Neural progenitor cell (in vitro differentiated cells): ENCODE measurements around the gene AARS2. TPM values are rescaled to one million over a fixed set of nuclear protein-coding genes. Genes with fewer than 3 reads are reported as not detected.

Experiments
- DNase-seq: peaks from one replicate; pipeline ENCODE4 v3.0.0-alpha.2; 2016; ENCODE audit warnings: low spot score
- H2AFZ ChIP-seq: fragments of 200-600 bp; sonication (generic); replicated peaks from 2 replicates; pipeline ENCODE4 v1.6.1; 2016; ENCODE audit warnings: antibody characterized with exemption
- H3F3A ChIP-seq: fragments of 200-600 bp; sonication (generic); 2 replicates; pipeline ENCODE4 v1.6.1; 2016; ENCODE audit warnings: antibody characterized with exemption, low read depth
- H3K27ac ChIP-seq: fragments of 200-600 bp; sonication (generic); 2 replicates; pipeline ENCODE4 v1.5.1; 2016; ENCODE audit warnings: mild to moderate bottlenecking
- H3K27me3 ChIP-seq: fragments of 200-600 bp; sonication (generic); 2 replicates; pipeline ENCODE4 v1.6.1; 2016; ENCODE audit warnings: mild to moderate bottlenecking, moderate library complexity
- H3K36me3 ChIP-seq: fragments of 200-600 bp; sonication (generic); 2 replicates; pipeline ENCODE4 v1.5.1; 2016
- H3K4me1 ChIP-seq: fragments of 200-600 bp; sonication (generic); 2 replicates; pipeline ENCODE4 v1.6.1; 2016; ENCODE audit warnings: mixed run types
- H3K4me2 ChIP-seq: fragments of 200-600 bp; sonication (generic); 2 replicates; pipeline ENCODE4 v1.6.1; 2016
- H3K4me3 ChIP-seq: fragments of 200-600 bp; sonication (generic); 2 replicates; pipeline ENCODE4 v1.5.1; 2016
- H3K79me2 ChIP-seq: fragments of 200-600 bp; sonication (generic); 2 replicates; pipeline ENCODE4 v1.6.1; 2016; ENCODE audit warnings: low read depth
- H3K9ac ChIP-seq: fragments of 200-600 bp; sonication (generic); 2 replicates; pipeline ENCODE4 v1.6.1; 2016
- H3K9me3 ChIP-seq: fragments of 200-600 bp; sonication (generic); 2 replicates; pipeline ENCODE4 v1.5.1; 2016; ENCODE audit warnings: low read depth
- H4K20me1 ChIP-seq: fragments of 200-600 bp; sonication (generic); 2 replicates; pipeline ENCODE4 v1.6.1; 2016; ENCODE audit warnings: low read depth
- H3K27ac Mint-ChIP-seq: 3 replicates; pipeline ENCODE4 v1.8.0; 2021; ENCODE audit warnings: mixed read lengths
- H3K27me3 Mint-ChIP-seq: 2 replicates; pipeline ENCODE4 v1.8.0; 2022; ENCODE audit warnings: low read depth, mild to moderate bottlenecking, inconsistent platforms, moderate library complexity, mixed read lengths; ENCODE audit not compliant: insufficient read depth
- H3K36me3 Mint-ChIP-seq: 3 replicates; pipeline ENCODE4 v1.8.0; 2021; ENCODE audit warnings: mixed read lengths
- H3K4me1 Mint-ChIP-seq: 3 replicates; pipeline ENCODE4 v1.8.0; 2021; ENCODE audit warnings: mixed read lengths
- H3K4me3 Mint-ChIP-seq: 3 replicates; pipeline ENCODE4 v1.8.0; 2021; ENCODE audit warnings: mild to moderate bottlenecking, moderate library complexity, mixed read lengths
- H3K9me3 Mint-ChIP-seq: 3 replicates; pipeline ENCODE4 v1.8.0; 2020; ENCODE audit warnings: mixed read lengths
- CTCF ChIP-seq: fragments of 200-600 bp; sonication (generic); IDR thresholded peaks from 2 replicates; pipeline ENCODE4 v1.5.1; 2017; ENCODE audit warnings: antibody characterized with exemption, mild to moderate bottlenecking
- EZH2 ChIP-seq: fragments of 200-600 bp; sonication (generic); IDR thresholded peaks from 2 replicates; pipeline ENCODE4 v1.6.1; 2017; ENCODE audit warnings: antibody characterized with exemption, mild to moderate bottlenecking, moderate library complexity
- EZH2phosphoT487 ChIP-seq: fragments of 200-600 bp; sonication (generic); IDR thresholded peaks from 2 replicates; pipeline ENCODE4 v1.6.1; 2017; ENCODE audit warnings: antibody characterized with exemption
- total RNA-seq: library from RNA; depleted of rRNA; stranded (reverse); fragments of >200 nt; gene quantifications from 2 replicates; pipeline ENCODE4 v1.2.3, GENCODE V29; 2015; ENCODE audit warnings: low replicate concordance

AARS2 gene
- total RNA-seq, 1 donor from 2014 or later, result 16.1 TPM

GRCh38 chr6:44263354-44264100 is 49.6 kb downstream of the AARS2 start:
- Mint-ChIP-seq H3K36me3 (no peaks in the 10 kb centered on the region), H3K4me1 (peaks cover 46% of the 10 kb centered on the region), H3K4me3 (peak overlapping the region; percentile 93), H3K27me3 (no peaks in the 10 kb centered on the region), H3K9me3 (no peaks in the 10 kb centered on the region), H3K27ac (no peak overlapping the region)
- H3K4me2 ChIP-seq, result peak overlapping the region; percentile 83
- H3K9ac ChIP-seq, result peak overlapping the region; percentile 3
- no peaks in the 10 kb centered on the region for H3K36me3 ChIP-seq
- no peak for DNase-seq
- H3K79me2 ChIP-seq, result peaks cover 14% of the 10 kb centered on the region
- H4K20me1 ChIP-seq, result peaks cover 10% of the 10 kb centered on the region
- TF ChIP-seq EZH2 (no peak), EZH2phosphoT487 (no peak), CTCF (no peak)
- no peak overlapping the region for H2AFZ ChIP-seq
- no peaks in the 10 kb centered on the region for H3K9me3 ChIP-seq
- H3F3A ChIP-seq, result peaks cover 12% of the 10 kb centered on the region
- H3K27me3 ChIP-seq, result no peaks in the 10 kb centered on the region
- no peak overlapping the region for H3K27ac ChIP-seq
- peak overlapping the region; percentile 73 for H3K4me3 ChIP-seq
- peaks cover 25% of the 10 kb centered on the region for H3K4me1 ChIP-seq

GRCh38 chr6:44262467-44263353 is 50.4 kb downstream of the AARS2 start:
- no peak overlapping the region for H3K27ac ChIP-seq
- no peaks in the 10 kb centered on the region for H3K36me3 ChIP-seq
- Mint-ChIP-seq H3K27ac (no peak overlapping the region), H3K4me3 (peak overlapping the region; percentile 93), H3K36me3 (no peaks in the 10 kb centered on the region), H3K4me1 (peaks cover 45% of the 10 kb centered on the region), H3K9me3 (no peaks in the 10 kb centered on the region), H3K27me3 (peaks cover 3% of the 10 kb centered on the region)
- H3F3A ChIP-seq, result peaks cover 8% of the 10 kb centered on the region
- peaks cover 19% of the 10 kb centered on the region for H3K4me1 ChIP-seq
- H2AFZ ChIP-seq, result no peak overlapping the region
- TF ChIP-seq CTCF (no peak), EZH2phosphoT487 (no peak), EZH2 (no peak)
- peaks cover 14% of the 10 kb centered on the region for H3K79me2 ChIP-seq
- peak overlapping the region; percentile 83 for H3K4me2 ChIP-seq
- H3K9ac ChIP-seq, result peak overlapping the region; percentile 3
- no peak overlapping the region for H3K4me3 ChIP-seq
- no peak for DNase-seq
- no peaks in the 10 kb centered on the region for H3K27me3 ChIP-seq
- H3K9me3 ChIP-seq, result no peaks in the 10 kb centered on the region
- peaks cover 10% of the 10 kb centered on the region for H4K20me1 ChIP-seq

- H3K27ac Mint-ChIP-seq, result no peak overlapping the region
Measured at GRCh38 chr6:44261581-44261980, 51.6 kb downstream of the AARS2 start.

More at GRCh38 chr6:44261581-44261980, 51.6 kb downstream of the AARS2 start:
- peaks cover 11% of the 10 kb centered on the region for H4K20me1 ChIP-seq
- no peak overlapping the region for H2AFZ ChIP-seq
- peaks cover 13% of the 10 kb centered on the region for H3F3A ChIP-seq
- no peaks in the 10 kb centered on the region for H3K27me3 ChIP-seq
- Mint-ChIP-seq H3K27me3 (peaks cover 4% of the 10 kb centered on the region), H3K36me3 (no peaks in the 10 kb centered on the region), H3K4me3 (no peak overlapping the region), H3K4me1 (peaks cover 43% of the 10 kb centered on the region), H3K9me3 (no peaks in the 10 kb centered on the region)
- no peak for TF ChIP-seq EZH2
- no peak for TF ChIP-seq CTCF
- no peak for TF ChIP-seq EZH2phosphoT487
- no peak overlapping the region for H3K9ac ChIP-seq
- H3K9me3 ChIP-seq, result no peaks in the 10 kb centered on the region
- H3K4me2 ChIP-seq, result no peak overlapping the region
- peaks cover 20% of the 10 kb centered on the region for H3K4me1 ChIP-seq
- H3K27ac ChIP-seq, result no peak overlapping the region
- H3K79me2 ChIP-seq, result peaks cover 19% of the 10 kb centered on the region
- H3K4me3 ChIP-seq, result no peak overlapping the region
- H3K36me3 ChIP-seq, result no peaks in the 10 kb centered on the region
- no peak for DNase-seq
